Adrenal gland (tissue), 19 donors: Measurements from ENCODE around the gene GC. TPM values are rescaled to one million over a fixed set of nuclear protein-coding genes. Genes with fewer than 3 reads are reported as not detected.

Source experiments
- DNase-seq, 7 donors: peaks; one replicate each; pipeline ENCODE4 v3.0.0-alpha.2; 2019 to 2020
- H3K27ac ChIP-seq, 5 donors: fragments of 200-600 bp; sonication (generic) in 4 of 5; 1 replicate in 3 of 5; 2 replicates in 2 of 5; pipeline versions ENCODE4 v1.5.1 to v1.8.0; 2016 to 2020; ENCODE audit warnings: mild to moderate bottlenecking in 1 of 5
- H3K27me3 ChIP-seq: fragments of 200-600 bp; 2 replicates; pipeline ENCODE4 v1.8.0; 2021
- H3K36me3 ChIP-seq, 2 donors: fragments of 200-600 bp; replicated peaks in 1 of 2; 1 replicate in 1 of 2; 2 replicates in 1 of 2; pipeline versions ENCODE4 v1.5.1 to v1.8.0; 2018 to 2022
- H3K4me1 ChIP-seq, 2 donors: fragments of 200-600 bp; replicated peaks in 1 of 2; 1 replicate in 1 of 2; 2 replicates in 1 of 2; pipeline versions ENCODE4 v1.5.1 to v1.8.0; 2018 to 2021
- H3K4me3 ChIP-seq, 4 donors: fragments of 200-600 bp; sonication (generic) in 3 of 4; one replicate each; pipeline ENCODE4 v1.5.1; 2016 to 2018
- H3K9me3 ChIP-seq, 3 donors: fragments of 200-600 bp; sonication (generic) in 1 of 3; replicated peaks in 1 of 3; 1 replicate in 2 of 3; 2 replicates in 1 of 3; pipeline versions ENCODE4 v1.5.1 to v1.8.0; 2016 to 2021
- POLR2A ChIP-seq, 2 donors: fragments of 450-650 bp; IDR thresholded peaks; one replicate each; pipeline ENCODE4 v1.6.1; 2017; ENCODE audit warnings: antibody characterized with exemption in 2 of 2, mild to moderate bottlenecking in 2 of 2, moderate library complexity in 1 of 2
- WGBS, 4 donors: extraction: QIAGEN DNeasy Blood & Tissue Kit in 2 of 4; methylation state at CpG; one replicate each; pipeline versions ENCODE4 v1.1.5 to v1.1.7; 2013 to 2017; 5-methylcytosine and 5-hydroxymethylcytosine counted together
- intact Hi-C, 2 donors: fragments of 100-400 bp; cut with DNase I; formaldehyde crosslinking; loops; one replicate each; pipeline versions ENCODE4 v1.14.1 to v1.15.0; 2022 to 2023
- long read RNA-seq, 10 donors: library from polyadenylated mRNA in 3 of 10; unstranded in 2 of 10; stranded (forward) in 1 of 10; transcript quantifications; one replicate each; pipeline ENCODE4 v2.0.0 and lab custom pipeline, GENCODE V29; 2021 to 2026
- polyA plus RNA-seq, 3 donors: library from polyadenylated mRNA; stranded (reverse); fragments of 200-250 nt in 2 of 3; fragments of 350-450 nt in 1 of 3; fragmentation: Illumina TruSeq in 1 of 3; extraction: RNeasy Lipid Tissue Mini Kit (QIAGEN cat#74804) in 1 of 3; gene quantifications; one replicate each; pipeline ENCODE4 v1.2.3, GENCODE V29; 2013 to 2014
- total RNA-seq, 9 donors: library from RNA; depleted of rRNA in 4 of 9; stranded (reverse); fragments of >200 nt in 4 of 9; fragments of 120-200 nt in 1 of 9; fragmentation: NEBNext Ultra II Directional in 1 of 9; extraction: Animal tissue kit (Norgen Biotek cat#: 25700) in 1 of 9; gene quantifications; one replicate each; pipeline versions ENCODE4 v1.1.0 to v1.2.4, GENCODE V29; 2013 to 2023
- TF ChIP-seq, protein P1 (sequence below), 6 experiments: fragments of 450-650 bp in 4 of 6; fragments of 200-600 bp in 2 of 6; sonication (generic) in 1 of 6; IDR thresholded peaks; 1 replicate in 5 of 6; 2 replicates in 1 of 6; pipeline versions ENCODE4 v1.5.1 to v1.8.0; 2016 to 2021; ENCODE audit warnings: antibody characterized with exemption in 6 of 6, mild to moderate bottlenecking in 2 of 6, moderate library complexity in 1 of 6
- donor health status: healthy with polysubstance abuse.
- donor health status: Bipolar disorder and iron deficiency.
- donor health status: DM: yes; HTN: yes; CAD: no.
- donor health status: DM: no; HTN: no; CAD: no.
- donor health status: DM: no; HTN: no; CAD: no.
- donor health status: DM: yes; HTN: yes; CAD: no.

GC gene, protein sequence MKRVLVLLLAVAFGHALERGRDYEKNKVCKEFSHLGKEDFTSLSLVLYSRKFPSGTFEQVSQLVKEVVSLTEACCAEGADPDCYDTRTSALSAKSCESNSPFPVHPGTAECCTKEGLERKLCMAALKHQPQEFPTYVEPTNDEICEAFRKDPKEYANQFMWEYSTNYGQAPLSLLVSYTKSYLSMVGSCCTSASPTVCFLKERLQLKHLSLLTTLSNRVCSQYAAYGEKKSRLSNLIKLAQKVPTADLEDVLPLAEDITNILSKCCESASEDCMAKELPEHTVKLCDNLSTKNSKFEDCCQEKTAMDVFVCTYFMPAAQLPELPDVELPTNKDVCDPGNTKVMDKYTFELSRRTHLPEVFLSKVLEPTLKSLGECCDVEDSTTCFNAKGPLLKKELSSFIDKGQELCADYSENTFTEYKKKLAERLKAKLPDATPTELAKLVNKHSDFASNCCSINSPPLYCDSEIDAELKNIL
- total RNA-seq (1 to 10 TPM in 2 of 9 donors, under 1 TPM in 2, not detected in 5; 0.06 to 1.4 (median 0.74) TPM), polyA plus RNA-seq (1 to 10 TPM in 1 of 3 donors, under 1 TPM in 1, not detected in 1; 0.03 to 1.4 TPM)
- long read RNA-seq, donor 1, partial matches to known transcripts, result 0 of 1 reads
- long read RNA-seq, donor 1, other reads (novel, unspliced or antisense), result 0 of 1 reads
- long read RNA-seq, donor 2, result 0 reads
- long read RNA-seq, donor 3, result 0 reads
- long read RNA-seq, donor 4, result 0 reads
- long read RNA-seq, donor 5, result 0 reads
- long read RNA-seq, donor 6, result 0 reads
- long read RNA-seq, donor 7, result 0 reads
- long read RNA-seq, donor 8, transcript GC-201 (13 exons, 1,972 nt), result major isoform, 18 of 18 reads
- long read RNA-seq, donor 8, partial matches to known transcripts, result 0 of 18 reads
- long read RNA-seq, donor 8, other reads (novel, unspliced or antisense), result 0 of 18 reads
- long read RNA-seq, donor 9, result 0 reads
- long read RNA-seq, donor 10, partial matches to known transcripts, result 0 of 2 reads
- long read RNA-seq, donor 10, other reads (novel, unspliced or antisense), result 0 of 2 reads

DNA sequence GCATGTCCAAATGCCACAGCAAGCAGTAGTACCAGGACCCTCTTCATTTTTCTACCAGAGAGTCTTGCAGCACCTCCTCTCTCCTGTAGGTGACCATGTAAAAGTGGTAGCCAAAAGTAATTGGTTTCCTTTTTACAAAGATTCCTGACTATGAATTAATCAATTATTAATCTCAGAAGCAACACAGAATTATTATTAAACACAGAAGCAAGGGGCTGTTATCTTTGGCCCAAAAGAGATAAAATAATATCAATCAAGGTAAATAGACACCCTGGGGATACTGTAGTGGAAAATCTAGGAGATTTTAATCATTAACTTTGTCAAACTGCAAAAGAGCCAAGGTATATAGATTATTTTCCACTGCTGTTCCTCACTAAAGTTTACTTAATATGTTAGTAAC is at the start of gene GC:
Gene GC (minus strand): TSS at position 108 of the 400 bp plus-strand sequence. CDS start 61 bp downstream, at position 47.
- no peak for DNase-seq

DNA sequence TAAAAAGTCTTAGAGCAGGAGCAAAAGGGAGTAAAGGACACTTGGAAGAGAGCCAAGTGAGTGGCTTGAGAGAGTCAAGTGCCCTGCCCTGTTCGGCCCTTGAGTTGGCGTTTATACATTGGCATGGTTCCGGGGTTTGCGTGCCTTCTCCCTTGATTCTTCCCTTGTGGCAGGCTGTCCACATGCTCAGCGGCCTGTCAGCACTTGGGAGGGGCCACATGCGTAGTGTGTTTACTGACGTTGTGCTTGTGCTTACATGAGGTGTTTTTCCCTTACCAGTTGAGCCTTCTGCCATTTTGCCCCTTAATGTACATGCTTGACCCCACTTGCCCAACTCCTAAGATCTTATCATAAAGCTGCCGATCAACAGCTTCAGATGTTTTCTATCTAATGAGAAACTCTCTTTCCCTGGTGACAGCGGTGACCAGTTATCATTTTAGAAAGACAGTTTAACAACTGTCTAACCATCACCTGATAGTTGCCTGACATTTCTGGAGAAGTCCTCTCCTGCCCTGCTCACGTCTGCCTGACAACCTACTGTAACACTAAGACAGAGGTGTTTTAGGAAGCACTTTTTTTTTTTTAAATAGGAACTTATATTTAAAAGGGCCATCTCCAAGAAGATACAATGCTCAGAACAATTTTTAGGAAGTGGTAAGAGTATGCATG is 49.5 kb upstream of the GC start:
- no peak for DNase-seq
- Histone ChIP-seq H3K4me1 (no peaks in the 10 kb centered on the region), H3K27me3 (no peaks in the 10 kb centered on the region), H3K36me3 (no peaks in the 10 kb centered on the region), H3K27ac (no peak overlapping the region), H3K4me3 (no peak overlapping the region), H3K9me3 (no peaks in the 10 kb centered on the region)
- no peak for TF ChIP-seq POLR2A (IDR thresholded peaks at IDR 0.05)
- TF ChIP-seq, protein P1, sequence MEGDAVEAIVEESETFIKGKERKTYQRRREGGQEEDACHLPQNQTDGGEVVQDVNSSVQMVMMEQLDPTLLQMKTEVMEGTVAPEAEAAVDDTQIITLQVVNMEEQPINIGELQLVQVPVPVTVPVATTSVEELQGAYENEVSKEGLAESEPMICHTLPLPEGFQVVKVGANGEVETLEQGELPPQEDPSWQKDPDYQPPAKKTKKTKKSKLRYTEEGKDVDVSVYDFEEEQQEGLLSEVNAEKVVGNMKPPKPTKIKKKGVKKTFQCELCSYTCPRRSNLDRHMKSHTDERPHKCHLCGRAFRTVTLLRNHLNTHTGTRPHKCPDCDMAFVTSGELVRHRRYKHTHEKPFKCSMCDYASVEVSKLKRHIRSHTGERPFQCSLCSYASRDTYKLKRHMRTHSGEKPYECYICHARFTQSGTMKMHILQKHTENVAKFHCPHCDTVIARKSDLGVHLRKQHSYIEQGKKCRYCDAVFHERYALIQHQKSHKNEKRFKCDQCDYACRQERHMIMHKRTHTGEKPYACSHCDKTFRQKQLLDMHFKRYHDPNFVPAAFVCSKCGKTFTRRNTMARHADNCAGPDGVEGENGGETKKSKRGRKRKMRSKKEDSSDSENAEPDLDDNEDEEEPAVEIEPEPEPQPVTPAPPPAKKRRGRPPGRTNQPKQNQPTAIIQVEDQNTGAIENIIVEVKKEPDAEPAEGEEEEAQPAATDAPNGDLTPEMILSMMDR (IDR thresholded peaks at IDR 0.05), result no peak
- intact Hi-C loops, result no loop called here
- WGBS, 4 donors, result 62 to 71% (median 67%) methylated on average over 7 to 10 of the region's 10 CpGs

More for the DNA sequence above, at the start of gene GC:
- H3K4me1 ChIP-seq, result no peaks in the 10 kb centered on the region
- TF ChIP-seq, protein P1 (IDR thresholded peaks at IDR 0.05), result no peak
- TF ChIP-seq POLR2A (IDR thresholded peaks at IDR 0.05), result no peak
- H3K27ac ChIP-seq, result no peak within 1 kb of the TSS
- H3K27me3 ChIP-seq, result no peaks in the 10 kb centered on the region
- H3K4me3 ChIP-seq, result no peak within 1 kb of the TSS
- intact Hi-C loops, result no loop called here
- H3K9me3 ChIP-seq, result no peaks in the 10 kb centered on the region
- H3K36me3 ChIP-seq, result no peaks in the 10 kb centered on the region

DNA sequence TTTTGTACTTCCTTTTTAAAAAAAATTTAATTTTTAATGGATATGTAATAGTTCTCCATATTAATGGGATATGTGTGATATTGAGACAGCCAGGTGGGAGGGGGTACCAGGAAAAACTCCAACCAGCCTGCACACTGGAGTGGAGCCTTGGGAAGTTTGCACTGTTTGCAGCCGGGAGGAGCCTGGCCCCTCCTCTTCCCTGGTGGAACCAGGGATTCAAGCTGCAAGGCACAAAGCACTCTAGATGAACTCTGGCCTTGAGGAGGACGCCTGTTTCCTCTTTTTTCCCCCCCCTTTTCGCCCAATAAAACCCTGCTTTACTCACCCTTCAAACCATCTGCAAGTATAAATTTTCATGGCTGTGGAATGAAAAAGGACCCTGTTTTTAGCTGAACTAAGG is 48.2 kb upstream of the GC start:
- whole genome bisulfite sequencing, 4 donors, result 19 to 31% (median 25%) methylated on average over 3 of the region's 3 CpGs
- intact Hi-C loops, result no loop called here

More for the DNA sequence above, 48.2 kb upstream of the GC start:
- H3K27me3 ChIP-seq, result no peaks in the 10 kb centered on the region
- no peak overlapping the region for H3K27ac ChIP-seq
- no peaks in the 10 kb centered on the region for H3K4me1 ChIP-seq
- H3K9me3 ChIP-seq, result no peaks in the 10 kb centered on the region
- no peak overlapping the region for H3K4me3 ChIP-seq
- no peaks in the 10 kb centered on the region for H3K36me3 ChIP-seq
- DNase-seq, result no peak
- TF ChIP-seq, protein P1 (IDR thresholded peaks at IDR 0.05), result no peak
- TF ChIP-seq POLR2A (IDR thresholded peaks at IDR 0.05), result no peak
